WERI-Rb-1 (cell line): ENCODE data around the gene ARHGAP22.

ENCODE experiments used
- DNase-seq: peaks from one replicate; pipeline ENCODE4 v3.0.0-alpha.2; 2020
- H3K27ac ChIP-seq: fragments of 250-450 bp; sonication (Bioruptor Pico); 2 replicates; pipeline ENCODE4 v1.5.1; 2020; ENCODE audit warnings: mild to moderate bottlenecking, moderate library complexity
- H3K27me3 ChIP-seq: fragments of 250-450 bp; sonication (Bioruptor Pico); 2 replicates; pipeline ENCODE4 v1.5.1; 2021; ENCODE audit warnings: mild to moderate bottlenecking, low read depth, moderate library complexity; ENCODE audit not compliant: insufficient read depth, severe bottlenecking
- H3K36me3 ChIP-seq: fragments of 250-450 bp; sonication (Bioruptor Pico); 2 replicates; pipeline ENCODE4 v1.5.1; 2020; ENCODE audit warnings: mild to moderate bottlenecking, moderate library complexity
- H3K4me3 ChIP-seq: 2 replicates; pipeline ENCODE4 v1.5.1; 2011; ENCODE audit warnings: low read depth, mild to moderate bottlenecking, control low read depth, low read length
- H3K9me3 ChIP-seq: fragments of 250-450 bp; sonication (Bioruptor Pico); 2 replicates; pipeline ENCODE4 v1.5.1; 2021; ENCODE audit warnings: mild to moderate bottlenecking, moderate library complexity; ENCODE audit not compliant: severe bottlenecking
- TF ChIP-seq, protein P1 (sequence below): IDR thresholded peaks from 2 replicates; pipeline ENCODE4 v1.5.1; 2011; ENCODE audit warnings: low read depth, mild to moderate bottlenecking, control low read depth, inconsistent platforms, low read length

Gene ARHGAP22

GRCh38 chr10:48505394-48506112 is 99.3 kb downstream of the ARHGAP22 start:
- Histone ChIP-seq H3K27ac (no peak overlapping the region), H3K27me3 (no peaks in the 10 kb centered on the region), H3K36me3 (no peaks in the 10 kb centered on the region), H3K4me3 (no peak overlapping the region), H3K9me3 (no peaks in the 10 kb centered on the region)
- DNase-seq = peak; percentile 43
- TF ChIP-seq, protein P1, sequence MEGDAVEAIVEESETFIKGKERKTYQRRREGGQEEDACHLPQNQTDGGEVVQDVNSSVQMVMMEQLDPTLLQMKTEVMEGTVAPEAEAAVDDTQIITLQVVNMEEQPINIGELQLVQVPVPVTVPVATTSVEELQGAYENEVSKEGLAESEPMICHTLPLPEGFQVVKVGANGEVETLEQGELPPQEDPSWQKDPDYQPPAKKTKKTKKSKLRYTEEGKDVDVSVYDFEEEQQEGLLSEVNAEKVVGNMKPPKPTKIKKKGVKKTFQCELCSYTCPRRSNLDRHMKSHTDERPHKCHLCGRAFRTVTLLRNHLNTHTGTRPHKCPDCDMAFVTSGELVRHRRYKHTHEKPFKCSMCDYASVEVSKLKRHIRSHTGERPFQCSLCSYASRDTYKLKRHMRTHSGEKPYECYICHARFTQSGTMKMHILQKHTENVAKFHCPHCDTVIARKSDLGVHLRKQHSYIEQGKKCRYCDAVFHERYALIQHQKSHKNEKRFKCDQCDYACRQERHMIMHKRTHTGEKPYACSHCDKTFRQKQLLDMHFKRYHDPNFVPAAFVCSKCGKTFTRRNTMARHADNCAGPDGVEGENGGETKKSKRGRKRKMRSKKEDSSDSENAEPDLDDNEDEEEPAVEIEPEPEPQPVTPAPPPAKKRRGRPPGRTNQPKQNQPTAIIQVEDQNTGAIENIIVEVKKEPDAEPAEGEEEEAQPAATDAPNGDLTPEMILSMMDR = peak; percentile 56

- TF ChIP-seq, protein P1 = peak; percentile 8; the same call in 1 of the 2 replicates
- Histone ChIP-seq H3K9me3 (no peaks in the 10 kb centered on the region), H3K27me3 (no peaks in the 10 kb centered on the region), H3K36me3 (no peaks in the 10 kb centered on the region), H3K27ac (no peak overlapping the region), H3K4me3 (no peak overlapping the region)
- DNase-seq = peak; percentile 8
Measured at GRCh38 chr10:48504141-48504885, 100.6 kb downstream of the ARHGAP22 start.

- Histone ChIP-seq H3K9me3 (no peaks in the 10 kb centered on the region), H3K27me3 (no peaks in the 10 kb centered on the region), H3K4me3 (no peak overlapping the region), H3K27ac (no peak overlapping the region), H3K36me3 (no peaks in the 10 kb centered on the region)
- peak; percentile 4 for DNase-seq
- TF ChIP-seq, protein P1 = no peak
Measured at GRCh38 chr10:48503293-48503911, 101.5 kb downstream of the ARHGAP22 start.

DNA sequence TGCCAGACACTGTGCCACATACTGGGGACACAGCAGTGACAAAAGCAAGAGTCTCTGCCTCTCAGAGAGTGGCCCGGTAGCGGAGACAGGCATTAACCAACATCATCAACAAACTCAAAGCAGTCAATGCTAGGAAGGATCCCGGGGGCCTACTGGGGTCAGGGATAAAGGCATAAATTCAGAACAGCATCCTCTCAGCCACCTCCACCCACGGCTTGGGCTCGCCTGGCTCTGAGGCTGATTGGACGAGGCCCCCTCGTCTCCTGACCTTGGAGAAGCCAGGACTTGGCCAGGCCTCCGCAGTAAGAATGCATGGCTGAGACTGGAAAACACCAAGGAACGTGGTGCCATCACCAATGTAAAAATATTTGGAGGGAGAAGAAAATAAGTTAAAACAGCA is 102.1 kb downstream of the ARHGAP22 start:
- H3K27me3 ChIP-seq = no peaks in the 10 kb centered on the region
- no peak overlapping the region for H3K4me3 ChIP-seq
- no peak overlapping the region for H3K27ac ChIP-seq
- no peaks in the 10 kb centered on the region for H3K9me3 ChIP-seq
- peak; percentile 1 for DNase-seq
- TF ChIP-seq, protein P1 = no peak
- H3K36me3 ChIP-seq = no peaks in the 10 kb centered on the region

DNA sequence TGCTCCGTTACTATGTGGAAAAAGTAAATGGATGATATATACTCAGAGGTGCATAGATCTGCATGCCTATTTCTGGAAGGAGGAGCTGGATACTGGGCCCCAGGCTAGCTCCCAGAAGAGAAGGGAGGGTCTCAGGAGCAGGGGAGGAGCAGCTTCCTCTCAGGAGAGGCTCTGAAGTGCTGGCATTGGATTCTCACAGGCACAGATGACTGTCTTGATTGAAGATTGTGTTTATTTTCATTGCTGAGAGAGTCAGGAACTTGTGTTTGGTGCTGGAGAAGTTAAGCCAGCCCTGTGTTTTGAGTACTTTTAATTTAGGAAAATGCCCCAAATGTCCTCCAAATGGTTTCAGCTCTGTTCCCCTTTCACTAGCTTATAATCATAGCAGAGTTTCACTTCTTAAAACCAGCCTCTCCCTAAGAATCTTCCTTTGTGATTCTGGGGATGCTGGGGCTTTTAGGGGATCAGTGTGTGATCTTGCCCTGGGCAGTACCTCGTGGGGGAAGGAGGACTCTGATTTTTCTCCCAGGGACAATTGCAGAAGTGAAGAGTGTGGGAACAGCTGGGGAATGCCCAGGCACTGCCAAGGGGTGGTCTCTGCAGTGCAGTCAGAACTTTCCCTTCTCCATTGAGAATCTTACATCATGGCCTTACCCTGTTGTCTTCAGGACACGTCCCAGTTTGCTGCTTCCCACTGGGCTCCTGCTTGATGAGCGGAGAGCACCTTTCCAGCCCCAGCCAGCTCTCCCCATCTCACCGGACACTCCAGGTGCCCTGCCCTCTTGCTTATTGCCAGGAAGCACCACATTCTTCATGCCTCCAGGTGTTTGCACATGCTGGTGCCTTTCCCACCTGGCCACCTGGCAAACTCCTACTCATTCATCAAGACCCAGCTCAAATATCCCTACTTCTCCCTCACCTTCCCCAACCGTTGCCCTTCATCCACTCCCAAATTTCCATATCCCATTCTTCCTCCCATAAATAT is 102.8 kb downstream of the ARHGAP22 start:
- H3K4me3 ChIP-seq = no peak overlapping the region
- peak; percentile 4 for DNase-seq
- no peaks in the 10 kb centered on the region for H3K27me3 ChIP-seq
- H3K27ac ChIP-seq = no peak overlapping the region
- TF ChIP-seq, protein P1 = no peak
- H3K9me3 ChIP-seq = no peaks in the 10 kb centered on the region
- H3K36me3 ChIP-seq = no peaks in the 10 kb centered on the region
